Kidney (tissue), 14 donors: ENCODE data around the gene ATP6V1B1. TPM values are rescaled to one million over a fixed set of nuclear protein-coding genes. Genes with fewer than 3 reads are reported as not detected.

Experiments
- DNase-seq, 5 donors: peaks; one replicate each; pipeline ENCODE4 v3.0.0-alpha.2; 2013 to 2020
- FAIRE-seq: peaks from 2 replicates; lab custom pipeline; 2012; peaks lifted over from hg19 to GRCh38; lab: Jason Lieb, UNC
- H3K27ac ChIP-seq, 2 donors: one replicate each; pipeline ENCODE4 v1.7.0; 2013; ENCODE audit warnings: low read depth in 2 of 2, low read length in 2 of 2, inconsistent platforms in 1 of 2
- H3K27me3 ChIP-seq: one replicate; pipeline ENCODE4 v1.7.1; 2013; ENCODE audit warnings: low read length, inconsistent platforms; ENCODE audit not compliant: control insufficient read depth, insufficient read depth
- H3K36me3 ChIP-seq, 3 donors: one replicate each; pipeline versions ENCODE4 v1.7.0 to v1.7.1; 2013; ENCODE audit warnings: low read length in 3 of 3, control low read depth in 1 of 3, inconsistent platforms in 1 of 3; ENCODE audit not compliant: insufficient read depth in 3 of 3, control insufficient read depth in 2 of 3
- H3K4me1 ChIP-seq, 3 donors: one replicate each; pipeline versions ENCODE4 v1.7.0 to v1.7.1; 2013; ENCODE audit warnings: low read length in 3 of 3, inconsistent platforms in 1 of 3, low read depth in 1 of 3; ENCODE audit not compliant: control insufficient read depth in 2 of 3, insufficient read depth in 2 of 3
- H3K4me3 ChIP-seq, 3 donors: one replicate each; pipeline versions ENCODE4 v1.7.0 to v1.8.1; 2013; ENCODE audit warnings: low read length in 3 of 3, control low read depth in 1 of 3, inconsistent platforms in 1 of 3
- H3K9ac ChIP-seq, 3 donors: one replicate each; pipeline versions ENCODE4 v1.7.0 to v1.7.1; 2013; ENCODE audit warnings: low read length in 3 of 3, control low read depth in 1 of 3, inconsistent platforms in 1 of 3
- H3K9me3 ChIP-seq, 3 donors: one replicate each; pipeline versions ENCODE4 v1.7.0 to v1.7.1; 2013; ENCODE audit warnings: low read length in 3 of 3, control low read depth in 1 of 3, inconsistent platforms in 1 of 3; ENCODE audit not compliant: control insufficient read depth in 2 of 3, insufficient read depth in 1 of 3
- intact Hi-C: fragments of 100-400 bp; cut with DNase I; formaldehyde crosslinking; loops from one replicate; pipeline ENCODE4 v1.11.1; 2022
- polyA plus RNA-seq: library from polyadenylated mRNA; stranded (reverse); fragments of 350-450 nt; fragmentation: Illumina TruSeq; extraction: RNeasy Lipid Tissue Mini Kit (QIAGEN cat#74804); gene quantifications from one replicate; pipeline ENCODE4 v1.2.3, GENCODE V29; 2014; ENCODE audit warnings: low read depth, low replicate concordance; ENCODE audit not compliant: insufficient read depth
- total RNA-seq: library from RNA; stranded (reverse); fragmentation: NEBNext Ultra II Directional; extraction: Animal tissue kit (Norgen Biotek cat#: 25700); gene quantifications from one replicate; pipeline ENCODE4 v1.2.1, GENCODE V29; 2021
- TF ChIP-seq, protein P1 (sequence below): IDR thresholded peaks from 3 replicates; pipeline ENCODE4 v1.5.1; 2012; ENCODE audit warnings: mild to moderate bottlenecking, moderate library complexity, borderline replicate concordance; ENCODE audit not compliant: insufficient read depth; ENCODE audit errors: extremely low read depth
- donor health status: control.
- donor health status: control.
- donor health status: control.
- donor health status: control.
- donor health status: control.
- donor health status: DM: yes; HTN: yes; CAD: no.
- donor health status: Normal renal cell carcinoma (clear cell type).

ATP6V1B1 gene
- total and polyA plus RNA-seq, 2 donors from 2014 or later: 37.9 to 400 TPM

GRCh38 chr2:70907130-70908057 is 28.3 kb upstream of the ATP6V1B1 start:
- H3K27me3 ChIP-seq: peaks cover 85% of the 10 kb centered on the region
- no peak for FAIRE-seq

DNA sequence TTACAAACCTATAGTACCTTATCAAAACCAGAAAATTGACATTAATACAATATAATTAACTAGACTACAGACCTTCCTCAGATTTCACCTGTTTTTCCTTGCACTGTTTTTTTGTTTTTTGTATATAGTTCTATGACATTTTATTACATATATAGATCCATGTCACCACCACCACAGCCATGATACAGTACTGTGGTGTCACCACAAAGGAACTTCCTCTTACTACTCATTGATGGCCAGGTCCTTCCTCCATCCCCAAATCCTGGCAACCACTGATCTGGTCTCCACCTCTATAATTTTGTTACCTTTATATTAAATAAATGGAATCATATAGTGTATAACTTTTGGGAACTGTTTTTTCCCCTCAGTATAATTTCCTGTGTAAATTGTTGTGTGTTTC is 19.4 kb upstream of the ATP6V1B1 start:
- Histone ChIP-seq H3K9ac (no peak overlapping the region), H3K27ac (no peak overlapping the region), H3K4me3 (no peak overlapping the region), H3K36me3 (no peaks in the 10 kb centered on the region), H3K4me1 (no peaks in the 10 kb centered on the region), H3K9me3 (peaks cover 0 to 4% (median 0%) of the 10 kb centered on the region in 3 donors), H3K27me3 (peaks cover 13% of the 10 kb centered on the region)
- FAIRE-seq: no peak
- DNase-seq: no peak
- TF ChIP-seq, protein P1, sequence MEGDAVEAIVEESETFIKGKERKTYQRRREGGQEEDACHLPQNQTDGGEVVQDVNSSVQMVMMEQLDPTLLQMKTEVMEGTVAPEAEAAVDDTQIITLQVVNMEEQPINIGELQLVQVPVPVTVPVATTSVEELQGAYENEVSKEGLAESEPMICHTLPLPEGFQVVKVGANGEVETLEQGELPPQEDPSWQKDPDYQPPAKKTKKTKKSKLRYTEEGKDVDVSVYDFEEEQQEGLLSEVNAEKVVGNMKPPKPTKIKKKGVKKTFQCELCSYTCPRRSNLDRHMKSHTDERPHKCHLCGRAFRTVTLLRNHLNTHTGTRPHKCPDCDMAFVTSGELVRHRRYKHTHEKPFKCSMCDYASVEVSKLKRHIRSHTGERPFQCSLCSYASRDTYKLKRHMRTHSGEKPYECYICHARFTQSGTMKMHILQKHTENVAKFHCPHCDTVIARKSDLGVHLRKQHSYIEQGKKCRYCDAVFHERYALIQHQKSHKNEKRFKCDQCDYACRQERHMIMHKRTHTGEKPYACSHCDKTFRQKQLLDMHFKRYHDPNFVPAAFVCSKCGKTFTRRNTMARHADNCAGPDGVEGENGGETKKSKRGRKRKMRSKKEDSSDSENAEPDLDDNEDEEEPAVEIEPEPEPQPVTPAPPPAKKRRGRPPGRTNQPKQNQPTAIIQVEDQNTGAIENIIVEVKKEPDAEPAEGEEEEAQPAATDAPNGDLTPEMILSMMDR: no peak
- intact Hi-C loops: no loop called here

More at GRCh38 chr2:70907130-70908057, 28.3 kb upstream of the ATP6V1B1 start:
- intact Hi-C loops: no loop called here
- Histone ChIP-seq H3K9ac (no peak overlapping the region), H3K36me3 (no peaks in the 10 kb centered on the region), H3K27ac (no peak overlapping the region), H3K4me1 (no peaks in the 10 kb centered on the region), H3K4me3 (no peak overlapping the region), H3K9me3 (no peaks in the 10 kb centered on the region)
- TF ChIP-seq, protein P1: no peak
- peak in 3 of 5 donors; percentile 50 to 68 (median 61) for DNase-seq

DNA sequence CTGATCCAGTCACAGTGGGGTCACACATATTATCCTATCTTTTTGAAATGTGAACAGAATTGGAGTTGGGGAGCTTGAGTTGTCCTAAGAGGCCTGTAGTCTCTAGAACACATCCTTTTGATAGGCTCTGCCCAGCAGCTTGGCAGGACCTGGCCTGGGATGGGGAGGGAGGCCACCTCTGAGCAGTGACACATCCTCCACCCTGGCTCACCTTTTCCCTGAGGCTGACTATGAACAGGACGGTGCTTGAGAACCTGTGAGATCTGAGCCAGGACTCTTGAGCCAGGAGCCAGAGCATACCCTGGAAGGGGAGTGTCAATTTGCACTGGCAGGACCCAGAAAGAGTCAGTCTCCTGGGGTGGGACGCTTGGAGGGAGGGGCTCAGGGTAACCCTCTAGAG is 17.7 kb upstream of the ATP6V1B1 start:
- DNase-seq (peak in 2 of 5 donors; percentile 5 to 26), FAIRE-seq (no peak)
- Histone ChIP-seq H3K4me1 (peaks cover 0 to 3% (median 0%) of the 10 kb centered on the region in 3 donors), H3K9me3 (peaks cover 0 to 4% (median 0%) of the 10 kb centered on the region in 3 donors), H3K36me3 (no peaks in the 10 kb centered on the region), H3K4me3 (no peak overlapping the region), H3K27ac (no peak overlapping the region), H3K9ac (no peak overlapping the region), H3K27me3 (peaks cover 1% of the 10 kb centered on the region)
- TF ChIP-seq, protein P1: no peak
- intact Hi-C loops: no loop called here
